ENCODE results near the gene EXOSC2.
A peak's percentile ranks its signal among the peaks of the same experiment; 100 is the strongest.

GRCh38 chr9:130701059-130702022 is 7.8 kb downstream of the EXOSC2 start:
- TF ChIP-seq EZH2phosphoT487 (IDR thresholded peaks at IDR 0.05; ENCODE audit: borderline replicate concordance, low read depth, low read length) (no peak), CTCF (conservative IDR thresholded peaks at IDR 0.05; ENCODE audit: low read length) (peak; percentile 97)

Data from OCI-LY7 (cell line).